Measurements from ENCODE around the gene TRAK1. TPM values are rescaled to one million over a fixed set of nuclear protein-coding genes. Genes with fewer than 3 reads are reported as not detected.

TRAK1 gene
- total RNA-seq, 6 experiments from 2014 or later = 50.6 to 54.3 (median 52.3) TPM

GRCh38 chr3:42189001-42189460, 97.9 kb downstream of the TRAK1 start:
- no peak for DNase-seq
- TF ChIP-seq, protein P1, sequence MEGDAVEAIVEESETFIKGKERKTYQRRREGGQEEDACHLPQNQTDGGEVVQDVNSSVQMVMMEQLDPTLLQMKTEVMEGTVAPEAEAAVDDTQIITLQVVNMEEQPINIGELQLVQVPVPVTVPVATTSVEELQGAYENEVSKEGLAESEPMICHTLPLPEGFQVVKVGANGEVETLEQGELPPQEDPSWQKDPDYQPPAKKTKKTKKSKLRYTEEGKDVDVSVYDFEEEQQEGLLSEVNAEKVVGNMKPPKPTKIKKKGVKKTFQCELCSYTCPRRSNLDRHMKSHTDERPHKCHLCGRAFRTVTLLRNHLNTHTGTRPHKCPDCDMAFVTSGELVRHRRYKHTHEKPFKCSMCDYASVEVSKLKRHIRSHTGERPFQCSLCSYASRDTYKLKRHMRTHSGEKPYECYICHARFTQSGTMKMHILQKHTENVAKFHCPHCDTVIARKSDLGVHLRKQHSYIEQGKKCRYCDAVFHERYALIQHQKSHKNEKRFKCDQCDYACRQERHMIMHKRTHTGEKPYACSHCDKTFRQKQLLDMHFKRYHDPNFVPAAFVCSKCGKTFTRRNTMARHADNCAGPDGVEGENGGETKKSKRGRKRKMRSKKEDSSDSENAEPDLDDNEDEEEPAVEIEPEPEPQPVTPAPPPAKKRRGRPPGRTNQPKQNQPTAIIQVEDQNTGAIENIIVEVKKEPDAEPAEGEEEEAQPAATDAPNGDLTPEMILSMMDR (IDR thresholded peaks at IDR 0.05) = no peak
- no peaks in the 10 kb centered on the region; the same call in 1 of the 2 replicates for H3K27me3 Mint-ChIP-seq (ENCODE audit: insufficient read depth)
- no peak overlapping the region for H3K4me3 Mint-ChIP-seq
- no peak overlapping the region for H3K27ac Mint-ChIP-seq
- H3K36me3 Mint-ChIP-seq (ENCODE audit: low read depth) = peaks cover 8% of the 10 kb centered on the region; the same call in 1 of the 2 replicates
- H3K9me3 Mint-ChIP-seq = no peaks in the 10 kb centered on the region
- peaks cover 27% of the 10 kb centered on the region for H3K4me1 Mint-ChIP-seq (ENCODE audit: low read depth)

- no peaks in the 10 kb centered on the region for H3K9me3 Mint-ChIP-seq
- no peak overlapping the region for H3K27ac Mint-ChIP-seq
- peaks cover 13% of the 10 kb centered on the region for H3K36me3 Mint-ChIP-seq (ENCODE audit: low read depth)
- peaks cover 21% of the 10 kb centered on the region for H3K4me1 Mint-ChIP-seq (ENCODE audit: low read depth)
- H3K4me3 Mint-ChIP-seq = no peak overlapping the region
- TF ChIP-seq, protein P1 (IDR thresholded peaks at IDR 0.05) = no peak
- DNase-seq = no peak
- no peaks in the 10 kb centered on the region; the same call in 1 of the 2 replicates for H3K27me3 Mint-ChIP-seq (ENCODE audit: insufficient read depth)
Measured at GRCh38 chr3:42189736-42190135, 98.6 kb downstream of the TRAK1 start.

DNA sequence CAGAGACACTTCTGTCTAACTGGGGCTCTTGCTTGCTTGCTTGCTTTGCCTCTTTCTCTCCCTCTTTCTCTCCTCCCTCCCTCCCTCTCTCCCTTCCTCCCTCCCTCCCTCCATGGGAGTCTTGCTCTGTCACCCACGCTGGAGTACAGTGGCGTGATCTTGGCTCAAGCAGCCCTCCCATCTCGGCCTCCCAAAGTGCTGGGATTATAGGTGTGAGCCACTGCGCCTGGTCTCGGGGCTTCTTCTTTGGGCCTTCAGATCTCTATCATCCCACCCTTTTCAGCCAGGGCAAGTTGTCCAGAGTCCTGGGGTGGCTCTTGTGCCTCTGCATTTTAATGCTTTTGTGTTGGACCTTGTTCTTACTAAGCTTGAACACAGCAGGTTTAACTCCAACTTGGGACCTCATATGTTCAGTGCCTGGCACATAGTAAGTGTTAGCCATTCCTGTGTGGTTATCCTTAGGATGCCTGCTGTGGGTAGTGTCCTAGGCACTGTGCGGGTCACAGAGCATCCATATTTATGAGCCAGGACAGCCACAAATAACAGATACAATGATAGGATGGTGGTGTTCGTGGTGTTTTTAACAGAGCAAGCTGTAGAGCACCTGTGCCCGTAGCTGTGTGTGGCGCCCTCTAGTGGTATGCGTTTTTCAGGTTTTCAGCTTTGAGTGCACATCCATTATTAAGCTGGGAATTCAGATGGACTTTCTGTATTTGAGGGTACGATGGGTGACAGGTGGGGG, 99.7 kb downstream of the TRAK1 start:
- no peaks in the 10 kb centered on the region; the same call in 1 of the 2 replicates for H3K27me3 Mint-ChIP-seq (ENCODE audit: insufficient read depth)
- TF ChIP-seq, protein P1 (IDR thresholded peaks at IDR 0.05) = peak; percentile 96
- DNase-seq = peak; percentile 43
- no peak overlapping the region for H3K27ac Mint-ChIP-seq
- no peaks in the 10 kb centered on the region for H3K9me3 Mint-ChIP-seq
- H3K4me1 Mint-ChIP-seq (ENCODE audit: low read depth) = peaks cover 25% of the 10 kb centered on the region
- peaks cover 22% of the 10 kb centered on the region for H3K36me3 Mint-ChIP-seq (ENCODE audit: low read depth)
- no peak overlapping the region for H3K4me3 Mint-ChIP-seq

- H3K27me3 Mint-ChIP-seq (ENCODE audit: insufficient read depth) = no peaks in the 10 kb centered on the region; the same call in 1 of the 2 replicates
- H3K4me1 Mint-ChIP-seq (ENCODE audit: low read depth) = peaks cover 28% of the 10 kb centered on the region
- H3K36me3 Mint-ChIP-seq (ENCODE audit: low read depth) = peaks cover 22% of the 10 kb centered on the region
- no peak overlapping the region for H3K27ac Mint-ChIP-seq
- TF ChIP-seq, protein P1 (IDR thresholded peaks at IDR 0.05) = peak; percentile 61
- no peaks in the 10 kb centered on the region for H3K9me3 Mint-ChIP-seq
- no peak overlapping the region for H3K4me3 Mint-ChIP-seq
- DNase-seq = no peak
Measured at GRCh38 chr3:42191443-42191747, 100.2 kb downstream of the TRAK1 start.

DNA sequence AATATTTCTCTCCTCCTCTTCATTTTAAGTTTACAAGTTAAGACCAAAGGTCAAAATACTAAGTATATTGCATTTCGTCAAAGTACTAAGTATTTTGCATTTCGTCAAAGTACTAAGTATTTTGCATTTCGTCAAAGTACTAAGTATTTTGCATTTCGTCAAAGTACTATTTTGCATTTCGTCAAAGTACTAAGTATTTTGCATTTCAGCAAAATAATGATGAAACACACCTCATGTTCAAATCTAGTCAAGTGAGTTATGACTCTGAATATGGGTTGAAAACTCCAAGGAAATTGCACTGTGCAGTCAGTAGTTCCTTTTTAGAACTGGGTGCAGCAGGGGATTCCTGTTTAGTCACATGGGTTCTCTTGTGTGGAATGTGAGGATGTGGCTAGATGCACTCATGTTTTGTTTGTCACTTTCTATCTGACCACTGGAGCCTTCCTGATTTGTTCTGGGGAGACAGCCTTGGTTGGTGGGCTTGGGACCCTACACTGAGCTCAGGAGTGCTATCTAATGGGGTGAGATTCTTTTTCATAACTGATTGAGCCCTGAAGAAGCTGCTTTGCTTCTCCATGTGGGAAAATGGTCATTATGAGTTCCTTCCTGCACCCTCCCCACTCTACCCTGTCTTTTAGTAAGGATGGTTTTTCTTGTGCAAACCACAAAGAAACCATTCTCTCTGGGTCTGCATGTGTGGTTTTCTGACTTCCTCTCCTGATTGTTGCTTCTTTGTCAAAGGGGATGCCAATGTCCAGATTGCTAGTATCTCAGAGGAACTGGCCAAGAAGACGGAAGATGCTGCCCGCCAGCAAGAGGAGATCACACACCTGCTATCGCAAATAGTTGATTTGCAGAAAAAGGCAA, 101.4 kb downstream of the TRAK1 start:
- H3K36me3 Mint-ChIP-seq (ENCODE audit: low read depth) = peaks cover 22% of the 10 kb centered on the region
- H3K27me3 Mint-ChIP-seq (ENCODE audit: insufficient read depth) = no peaks in the 10 kb centered on the region; the same call in 1 of the 2 replicates
- peak; percentile 40 for DNase-seq
- H3K9me3 Mint-ChIP-seq = no peaks in the 10 kb centered on the region
- H3K4me1 Mint-ChIP-seq (ENCODE audit: low read depth) = peaks cover 28% of the 10 kb centered on the region
- TF ChIP-seq, protein P1 (IDR thresholded peaks at IDR 0.05) = no peak
- no peak overlapping the region; the same call in 1 of the 2 replicates for H3K4me3 Mint-ChIP-seq
- H3K27ac Mint-ChIP-seq = peak overlapping the region; percentile 88

All from HFFc6 (cell line).